ENCODE data around the gene CLDN14. TPM values are rescaled to one million over a fixed set of nuclear protein-coding genes. Genes with fewer than 3 reads are reported as not detected.

CLDN14 gene
- polyA plus RNA-seq, 3 donors = 0.22 to 0.59 TPM; not detected in 1

GRCh38 chr21:36454706-36455105 is 25.2 kb downstream of the CLDN14 start:
- H3K27ac ChIP-seq (ENCODE audit: low read depth, low read length) = no peak overlapping the region
- WGBS, 3 donors = 53 to 65% (median 55%) methylated on average over 4 of the region's 4 CpGs

GRCh38 chr21:36454093-36454531 is 25.8 kb downstream of the CLDN14 start:
- H3K27ac ChIP-seq (ENCODE audit: low read depth, low read length) = no peak overlapping the region
- 19 to 46% (median 20%) methylated on average over 4 of the region's 4 CpGs for WGBS, 3 donors

- H3K27ac ChIP-seq (ENCODE audit: low read depth, low read length) = no peak overlapping the region
- WGBS, 3 donors = 51 to 82% (median 72%) methylated on average over 6 of the region's 6 CpGs
Observed at GRCh38 chr21:36452281-36452825, 27.6 kb downstream of the CLDN14 start.

- WGBS, 3 donors = 88 to 96% (median 90%) methylated on average over 8 of the region's 8 CpGs
- no peak overlapping the region for H3K27ac ChIP-seq (ENCODE audit: low read depth, low read length)
Observed at GRCh38 chr21:36451506-36451905, 28.4 kb downstream of the CLDN14 start.

- WGBS, 3 donors = 71 to 81% (median 80%) methylated on average over 2 of the region's 2 CpGs
- H3K27ac ChIP-seq (ENCODE audit: low read depth, low read length) = no peak overlapping the region
Observed at GRCh38 chr21:36450511-36450910, 29.4 kb downstream of the CLDN14 start.

- WGBS, 3 donors = 46 to 76% (median 71%) methylated on average over 10 of the region's 10 CpGs
Observed at GRCh38 chr21:36446301-36446700, 33.6 kb downstream of the CLDN14 start.

GRCh38 chr21:36441715-36442114 is 38.2 kb downstream of the CLDN14 start:
- WGBS, 3 donors = 92 to 96% (median 95%) methylated on average over 6 of the region's 6 CpGs
- no peak overlapping the region for H3K27ac ChIP-seq (ENCODE audit: low read depth, low read length)

More at GRCh38 chr21:36446301-36446700, 33.6 kb downstream of the CLDN14 start:
- no peak overlapping the region for H3K27ac ChIP-seq (ENCODE audit: low read depth, low read length)

GRCh38 chr21:36437745-36438128 is 42.2 kb downstream of the CLDN14 start:
- WGBS, 3 donors = 21 to 29% (median 27%) methylated on average over 6 of the region's 6 CpGs
- no peak overlapping the region for H3K27ac ChIP-seq (ENCODE audit: low read depth, low read length)

GRCh38 chr21:36436829-36437744 is 42.8 kb downstream of the CLDN14 start:
- H3K27ac ChIP-seq (ENCODE audit: low read depth, low read length) = no peak overlapping the region
- 79 to 86% (median 82%) methylated on average over 5 of the region's 5 CpGs for WGBS, 3 donors

- no peak overlapping the region for H3K27ac ChIP-seq (ENCODE audit: low read depth, low read length)
- WGBS, 3 donors = 90 to 95% (median 93%) methylated on average over 6 of the region's 6 CpGs
Observed at GRCh38 chr21:36434144-36434543, 45.8 kb downstream of the CLDN14 start.

GRCh38 chr21:36433059-36433709 is 46.7 kb downstream of the CLDN14 start:
- H3K27ac ChIP-seq (ENCODE audit: low read depth, low read length) = no peak overlapping the region
- 79 to 90% (median 88%) methylated on average over 7 of the region's 7 CpGs for WGBS, 3 donors

- no peak overlapping the region for H3K27ac ChIP-seq (ENCODE audit: low read depth, low read length)
- WGBS, 3 donors = 63 to 91% (median 79%) methylated on average over 4 of the region's 4 CpGs
Observed at GRCh38 chr21:36431252-36431651, 48.7 kb downstream of the CLDN14 start.

GRCh38 chr21:36430841-36431240 is 49.1 kb downstream of the CLDN14 start:
- 73 to 77% (median 76%) methylated on average over 4 of the region's 4 CpGs for WGBS, 3 donors
- no peak overlapping the region for H3K27ac ChIP-seq (ENCODE audit: low read depth, low read length)

GRCh38 chr21:36429947-36430546 is 49.9 kb downstream of the CLDN14 start:
- H3K27ac ChIP-seq (ENCODE audit: low read depth, low read length) = no peak overlapping the region
- 11 to 42% (median 12%) methylated on average over 22 of the region's 22 CpGs for WGBS, 3 donors

GRCh38 chr21:36428761-36429432 is 51.0 kb downstream of the CLDN14 start:
- no peak overlapping the region for H3K27ac ChIP-seq (ENCODE audit: low read depth, low read length)
- 79 to 89% (median 79%) methylated on average over 12 of the region's 12 CpGs for WGBS, 3 donors

- WGBS, 3 donors = 90 to 94% (median 93%) methylated on average over 4 of the region's 4 CpGs
- H3K27ac ChIP-seq (ENCODE audit: low read depth, low read length) = no peak overlapping the region
Observed at GRCh38 chr21:36427502-36427901, 52.4 kb downstream of the CLDN14 start.

- no peak overlapping the region for H3K27ac ChIP-seq (ENCODE audit: low read depth, low read length)
- WGBS, 3 donors = 72 to 86% (median 72%) methylated on average over 9 of the region's 9 CpGs
Observed at GRCh38 chr21:36425286-36425685, 54.6 kb downstream of the CLDN14 start.

GRCh38 chr21:36424592-36424991 is 55.3 kb downstream of the CLDN14 start:
- WGBS, 3 donors = 89 to 95% (median 94%) methylated on average over 8 of the region's 8 CpGs
- no peak overlapping the region for H3K27ac ChIP-seq (ENCODE audit: low read depth, low read length)

Data from adipose tissue (tissue), 3 donors.